C4-2B (cell line): ENCODE data around the gene OTULIN.
A peak's percentile ranks its signal among the peaks of the same experiment; 100 is the strongest.

Experiments used
- H3K27ac ChIP-seq: fragments of 450-650 bp; 2 replicates; pipeline ENCODE4 v1.5.1; 2017
- ZFX ChIP-seq: fragments of 450-650 bp; IDR thresholded peaks from 2 replicates; pipeline ENCODE4 v1.6.1; 2017
- TF ChIP-seq, protein P1 (sequence below): fragments of 450-650 bp; conservative IDR thresholded peaks from 2 replicates; pipeline ENCODE4 v1.5.1; 2017; ENCODE audit warnings: mild to moderate bottlenecking

The OTULIN gene

DNA sequence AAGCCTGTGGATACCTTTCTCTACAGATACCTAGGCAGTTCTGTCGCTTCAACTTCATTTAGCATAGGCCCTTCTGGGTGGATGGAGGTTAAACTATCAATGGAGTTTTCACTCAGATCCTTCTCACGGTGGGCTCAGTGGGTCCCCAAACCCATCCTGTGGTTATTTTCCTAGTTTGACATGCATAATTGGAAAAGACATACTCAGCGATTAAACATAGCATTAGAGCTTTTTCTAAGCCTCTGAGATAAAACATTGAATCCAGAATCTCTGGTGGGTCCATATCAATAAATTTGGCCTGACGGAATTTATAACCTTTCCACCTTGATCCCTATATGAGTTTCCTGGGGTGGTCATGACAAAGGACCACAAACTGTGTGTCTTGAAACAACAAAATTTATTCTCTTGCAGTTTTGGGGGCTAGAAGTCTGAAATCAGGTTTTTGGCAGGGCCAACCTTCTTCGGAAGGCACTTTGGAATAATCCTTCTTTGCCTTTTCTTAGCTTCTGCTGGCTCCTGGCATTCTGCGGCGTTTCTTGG lies 1.7 kb upstream of the OTULIN start:
- no peak for TF ChIP-seq ZFX
- TF ChIP-seq, protein P1, sequence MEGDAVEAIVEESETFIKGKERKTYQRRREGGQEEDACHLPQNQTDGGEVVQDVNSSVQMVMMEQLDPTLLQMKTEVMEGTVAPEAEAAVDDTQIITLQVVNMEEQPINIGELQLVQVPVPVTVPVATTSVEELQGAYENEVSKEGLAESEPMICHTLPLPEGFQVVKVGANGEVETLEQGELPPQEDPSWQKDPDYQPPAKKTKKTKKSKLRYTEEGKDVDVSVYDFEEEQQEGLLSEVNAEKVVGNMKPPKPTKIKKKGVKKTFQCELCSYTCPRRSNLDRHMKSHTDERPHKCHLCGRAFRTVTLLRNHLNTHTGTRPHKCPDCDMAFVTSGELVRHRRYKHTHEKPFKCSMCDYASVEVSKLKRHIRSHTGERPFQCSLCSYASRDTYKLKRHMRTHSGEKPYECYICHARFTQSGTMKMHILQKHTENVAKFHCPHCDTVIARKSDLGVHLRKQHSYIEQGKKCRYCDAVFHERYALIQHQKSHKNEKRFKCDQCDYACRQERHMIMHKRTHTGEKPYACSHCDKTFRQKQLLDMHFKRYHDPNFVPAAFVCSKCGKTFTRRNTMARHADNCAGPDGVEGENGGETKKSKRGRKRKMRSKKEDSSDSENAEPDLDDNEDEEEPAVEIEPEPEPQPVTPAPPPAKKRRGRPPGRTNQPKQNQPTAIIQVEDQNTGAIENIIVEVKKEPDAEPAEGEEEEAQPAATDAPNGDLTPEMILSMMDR = no peak
- no peak overlapping the region for H3K27ac ChIP-seq

DNA sequence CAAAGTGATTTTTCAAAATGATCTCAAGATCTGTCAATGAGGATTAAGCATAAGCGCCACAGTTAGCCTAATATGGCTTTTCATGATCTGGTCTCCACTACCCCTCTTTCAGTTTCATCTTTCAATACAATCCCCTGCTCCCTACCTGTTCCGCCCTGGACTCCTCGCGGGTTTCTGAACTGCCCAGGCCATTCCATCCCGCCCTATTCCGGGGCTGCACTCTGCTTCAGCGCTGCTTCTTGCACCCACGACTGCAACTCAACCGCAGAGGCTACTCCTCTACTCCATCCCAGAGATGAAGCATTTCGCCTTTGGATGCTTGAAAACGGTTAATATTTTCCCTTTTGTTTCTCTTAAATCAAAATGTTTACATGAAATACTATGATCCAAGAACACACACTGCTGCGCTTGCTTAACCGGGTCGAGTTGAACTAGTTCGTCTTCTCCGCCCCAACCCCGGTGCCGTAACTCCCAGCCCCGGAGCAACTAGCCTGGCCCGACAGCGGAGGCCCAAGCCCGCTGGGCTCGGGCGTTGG lies 716 bp upstream of the OTULIN start:
- TF ChIP-seq ZFX = no peak
- TF ChIP-seq, protein P1 = no peak
- peak overlapping the region; percentile 90 for H3K27ac ChIP-seq

DNA sequence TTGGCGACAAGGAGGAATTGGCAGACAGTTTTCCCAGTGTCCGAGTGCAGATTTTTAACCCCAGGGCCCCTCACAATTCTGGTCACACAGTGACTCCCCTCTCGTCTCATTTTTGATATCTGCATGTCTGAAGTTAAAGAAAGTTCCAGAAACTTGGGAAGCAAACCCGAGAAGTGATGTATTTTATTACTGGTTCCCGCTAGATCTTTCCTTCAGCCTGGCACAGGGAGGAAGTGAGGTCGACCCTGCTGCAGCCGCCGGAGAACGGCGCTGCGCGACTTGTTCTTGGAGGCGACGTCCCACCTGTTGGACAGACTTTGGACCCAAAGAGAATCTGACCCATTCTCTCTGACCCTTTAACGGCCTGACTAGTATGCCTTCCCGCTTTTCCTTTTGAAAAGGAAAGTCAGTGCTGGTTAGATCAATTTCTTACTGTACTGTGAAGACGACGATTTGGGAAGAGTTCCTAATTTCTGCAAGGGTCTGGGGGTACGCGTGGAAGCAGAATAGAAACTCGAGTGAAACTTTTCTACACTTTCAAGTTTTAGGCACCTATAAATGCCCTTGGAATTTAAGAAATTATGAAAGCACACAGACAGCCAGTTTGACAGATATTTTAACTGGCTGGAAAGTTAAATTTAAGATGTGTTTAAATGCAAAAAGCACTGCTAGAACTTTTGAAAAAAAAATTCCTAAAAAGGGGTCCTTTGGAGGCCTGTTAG lies 744 bp downstream of the OTULIN start:
- peak overlapping the region; percentile 90 for H3K27ac ChIP-seq
- TF ChIP-seq, protein P1 = no peak; the same call in 1 of the 2 replicates
- TF ChIP-seq ZFX = no peak

GRCh38 chr5:14665949-14666348 lies 1.4 kb downstream of the OTULIN start:
- TF ChIP-seq ZFX = no peak
- TF ChIP-seq, protein P1 = no peak; the same call in 1 of the 2 replicates

DNA sequence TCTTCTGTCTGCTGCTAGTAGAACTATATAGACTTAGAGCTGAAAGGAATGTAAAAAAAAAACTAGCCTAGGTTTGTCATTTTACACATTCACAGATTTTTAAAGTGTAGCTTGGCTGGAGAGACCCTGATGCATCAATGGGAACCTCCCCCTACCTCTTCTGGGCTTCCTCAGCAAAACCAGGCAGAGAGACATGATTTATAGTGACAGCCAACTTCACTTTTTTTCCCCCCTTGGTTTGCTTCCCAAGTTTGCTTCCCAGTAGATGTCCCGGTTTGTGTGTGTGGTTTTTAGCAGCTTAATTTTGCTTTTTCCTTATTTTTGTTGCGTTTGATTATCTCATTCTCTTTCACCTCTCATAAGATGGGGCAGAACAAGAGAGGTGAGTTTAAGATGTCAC lies 1.8 kb downstream of the OTULIN start:
- TF ChIP-seq, protein P1 = no peak
- TF ChIP-seq ZFX = no peak
- peak overlapping the region; percentile 45 for H3K27ac ChIP-seq

More at GRCh38 chr5:14665949-14666348, 1.4 kb downstream of the OTULIN start:
- peak overlapping the region; percentile 45 for H3K27ac ChIP-seq

- H3K27ac ChIP-seq = no peak overlapping the region
These were observed 2.8 kb downstream of the OTULIN start for GRCh38 chr5:14667290-14667689.

More at GRCh38 chr5:14667290-14667689, 2.8 kb downstream of the OTULIN start:
- no peak for TF ChIP-seq ZFX
- TF ChIP-seq, protein P1 = no peak
